GM10248 (cell line): ENCODE results near the gene BPIFB4.

Experiments
- CTCF ChIA-PET: fragments of 300-600 bp; sonication (Branson Sonifier 250); formaldehyde crosslinking; extraction: SDS; loops from one replicate; lab custom pipeline; 2021; ENCODE audit warnings: antibody characterized with exemption; lab: Yijun Ruan, JAX
- POLR2A ChIA-PET: fragments of 350-650 bp; sonication (Branson Sonifier 250); formaldehyde crosslinking; extraction: SDS; loops from one replicate; lab custom pipeline; 2020; ENCODE audit warnings: antibody characterized with exemption; lab: Yijun Ruan, JAX
- DNase-seq: peaks from one replicate; pipeline ENCODE4 v3.0.0; 2012; ENCODE audit errors: extremely low spot score
- TF ChIP-seq, protein P1 (sequence below): IDR thresholded peaks from 2 replicates; pipeline ENCODE4 v1.5.1; 2012; ENCODE audit warnings: mild to moderate bottlenecking, low read depth; ENCODE audit errors: extremely low read depth, missing control alignments, control extremely low read depth

Gene BPIFB4

DNA sequence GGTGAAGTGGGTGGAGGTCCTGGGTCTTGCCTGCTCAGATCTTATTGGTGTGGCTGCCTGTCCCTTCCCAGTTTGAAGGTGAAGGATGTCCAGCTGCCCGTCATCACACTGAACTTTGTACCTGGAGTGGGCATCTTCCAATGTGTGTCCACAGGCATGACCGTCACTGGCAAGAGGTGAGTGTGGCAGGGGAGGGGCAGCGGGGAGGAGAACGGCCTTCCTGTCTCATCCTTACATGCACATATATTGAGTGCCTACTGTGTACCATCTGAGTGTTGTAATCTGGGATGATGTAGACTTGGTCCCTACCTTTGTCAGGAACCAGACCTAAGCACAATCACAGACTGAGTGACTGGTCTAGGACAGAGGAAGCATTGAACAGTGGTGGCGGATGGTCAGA is 45.3 kb upstream of the BPIFB4 start:
- ChIA-PET POLR2A (no interaction called here), CTCF (no interaction called here)
- no peak for DNase-seq
- TF ChIP-seq, protein P1, sequence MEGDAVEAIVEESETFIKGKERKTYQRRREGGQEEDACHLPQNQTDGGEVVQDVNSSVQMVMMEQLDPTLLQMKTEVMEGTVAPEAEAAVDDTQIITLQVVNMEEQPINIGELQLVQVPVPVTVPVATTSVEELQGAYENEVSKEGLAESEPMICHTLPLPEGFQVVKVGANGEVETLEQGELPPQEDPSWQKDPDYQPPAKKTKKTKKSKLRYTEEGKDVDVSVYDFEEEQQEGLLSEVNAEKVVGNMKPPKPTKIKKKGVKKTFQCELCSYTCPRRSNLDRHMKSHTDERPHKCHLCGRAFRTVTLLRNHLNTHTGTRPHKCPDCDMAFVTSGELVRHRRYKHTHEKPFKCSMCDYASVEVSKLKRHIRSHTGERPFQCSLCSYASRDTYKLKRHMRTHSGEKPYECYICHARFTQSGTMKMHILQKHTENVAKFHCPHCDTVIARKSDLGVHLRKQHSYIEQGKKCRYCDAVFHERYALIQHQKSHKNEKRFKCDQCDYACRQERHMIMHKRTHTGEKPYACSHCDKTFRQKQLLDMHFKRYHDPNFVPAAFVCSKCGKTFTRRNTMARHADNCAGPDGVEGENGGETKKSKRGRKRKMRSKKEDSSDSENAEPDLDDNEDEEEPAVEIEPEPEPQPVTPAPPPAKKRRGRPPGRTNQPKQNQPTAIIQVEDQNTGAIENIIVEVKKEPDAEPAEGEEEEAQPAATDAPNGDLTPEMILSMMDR = no peak

GRCh38 chr20:33034901-33035492 is 44.4 kb upstream of the BPIFB4 start:
- TF ChIP-seq, protein P1 = no peak
- ChIA-PET POLR2A (no interaction called here), CTCF (no interaction called here)
- DNase-seq = no peak

DNA sequence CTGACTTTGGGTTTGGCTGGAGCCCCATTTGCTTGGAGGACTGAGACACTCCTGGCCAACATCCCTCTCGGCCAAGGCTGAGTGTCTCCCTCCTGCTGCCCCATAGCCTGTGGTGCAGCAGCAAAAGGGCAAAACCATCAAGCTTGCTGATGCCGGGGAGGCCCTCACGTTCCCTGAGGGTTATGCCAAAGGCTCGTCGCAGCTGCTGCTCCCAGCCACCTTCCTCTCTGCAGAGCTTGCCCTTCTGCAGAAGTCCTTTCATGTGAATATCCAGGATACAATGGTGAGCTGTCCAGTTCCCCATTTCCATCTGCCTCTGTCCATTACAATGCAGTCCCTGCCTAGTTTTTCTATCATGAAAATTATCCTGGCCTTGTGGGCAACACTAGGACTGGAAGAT is 42.0 kb upstream of the BPIFB4 start:
- TF ChIP-seq, protein P1 = no peak
- no peak for DNase-seq
- ChIA-PET POLR2A (no interaction called here), CTCF (no interaction called here)

DNA sequence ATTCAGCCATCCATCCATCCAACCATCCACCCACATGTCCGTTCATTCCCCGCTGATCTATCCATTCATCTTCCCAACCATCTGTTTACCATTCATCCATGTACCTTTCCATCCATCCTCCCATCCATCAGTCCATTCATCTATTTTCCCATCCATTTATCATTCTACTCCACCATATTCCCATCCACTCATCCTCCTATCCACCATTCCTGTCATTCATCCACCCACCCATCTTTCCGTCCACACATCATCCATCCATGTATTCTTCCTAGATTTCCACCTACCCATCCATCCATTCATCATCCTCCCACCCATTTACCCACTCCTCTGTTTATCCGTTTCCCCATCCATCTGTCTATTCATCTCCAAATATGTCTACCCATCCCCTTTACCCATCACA is 41.2 kb upstream of the BPIFB4 start:
- ChIA-PET CTCF (no interaction called here), POLR2A (interaction anchor here (0.6 kb wide), 1 partner anchor 7 kb away, joined by 3 read pairs; no protein-coding TSS in a partner anchor)
- DNase-seq = no peak
- TF ChIP-seq, protein P1 = no peak

DNA sequence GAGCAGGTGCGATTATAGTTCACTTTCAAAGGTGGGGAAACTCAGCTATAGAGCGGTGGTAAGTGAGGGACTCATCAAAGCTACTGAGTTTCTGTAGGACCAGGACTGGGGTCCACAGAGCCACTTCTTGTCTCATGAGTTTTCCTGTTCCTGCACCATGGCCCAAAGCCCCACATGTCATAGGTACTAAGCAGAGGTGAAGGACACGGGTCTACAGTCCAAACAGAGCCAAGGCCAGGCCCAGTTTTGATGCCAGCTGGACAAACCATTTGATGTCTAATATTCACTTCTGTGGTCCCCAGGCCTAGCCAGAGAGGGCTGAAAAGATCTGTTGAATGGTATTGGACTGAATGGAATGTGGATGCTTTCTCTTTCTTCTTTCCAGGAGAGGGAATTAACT is 37.0 kb upstream of the BPIFB4 start:
- TF ChIP-seq, protein P1 = no peak
- ChIA-PET CTCF (interaction anchor here (1.7 kb wide), 1 partner anchor 13 kb away, joined by 3 read pairs; no protein-coding TSS in a partner anchor), POLR2A (no interaction called here)
- no peak for DNase-seq

DNA sequence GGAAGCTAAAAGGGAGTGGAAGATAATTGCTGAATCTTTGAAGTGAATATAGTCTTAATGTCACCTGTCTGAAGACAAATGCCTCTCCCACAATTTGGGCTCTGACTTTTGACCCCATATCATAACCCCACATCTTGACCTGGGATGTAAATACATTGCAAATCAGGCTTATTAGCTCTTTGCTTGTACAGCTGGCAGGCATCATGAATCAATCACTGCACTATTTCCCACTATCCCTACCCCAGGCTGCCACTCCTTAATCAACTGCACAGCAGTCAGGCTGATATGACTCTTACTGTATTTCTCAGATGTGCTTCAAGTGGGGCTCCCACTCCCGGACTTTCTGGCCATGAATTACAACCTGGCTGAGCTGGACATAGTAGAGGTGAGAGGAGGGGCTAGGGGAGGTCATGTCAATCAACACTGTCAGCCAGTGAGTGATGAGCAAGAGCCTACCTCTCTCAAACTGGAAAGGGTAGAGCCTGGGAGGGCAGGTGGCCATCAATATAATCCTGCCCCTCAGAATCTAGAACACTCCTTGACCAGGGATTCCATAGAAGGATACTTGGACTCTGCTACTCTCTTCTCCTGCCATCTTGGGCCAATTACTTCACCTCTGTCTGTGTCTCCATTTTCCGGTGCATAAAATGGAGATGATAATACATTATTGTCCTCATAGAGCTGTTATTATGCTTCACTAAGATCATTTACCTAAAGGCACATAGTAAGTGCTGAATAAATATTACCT is 36.3 kb upstream of the BPIFB4 start:
- TF ChIP-seq, protein P1 = no peak
- no peak for DNase-seq
- ChIA-PET POLR2A (no interaction called here), CTCF (no interaction called here)
